ENCODE results near the gene TENT4A.

GRCh38 chr5:6716629-6717149 is 3.5 kb downstream of the TENT4A start:
- no peak for TF ChIP-seq CTCF (conservative IDR thresholded peaks at IDR 0.05; ENCODE audit: low read depth, low read length)
- TF ChIP-seq EZH2 (IDR thresholded peaks at IDR 0.05; ENCODE audit: borderline replicate concordance, low read depth, low read length, poor library complexity, severe bottlenecking): no peak
